ENCODE data around the gene DEFB110.

Gene DEFB110

DNA sequence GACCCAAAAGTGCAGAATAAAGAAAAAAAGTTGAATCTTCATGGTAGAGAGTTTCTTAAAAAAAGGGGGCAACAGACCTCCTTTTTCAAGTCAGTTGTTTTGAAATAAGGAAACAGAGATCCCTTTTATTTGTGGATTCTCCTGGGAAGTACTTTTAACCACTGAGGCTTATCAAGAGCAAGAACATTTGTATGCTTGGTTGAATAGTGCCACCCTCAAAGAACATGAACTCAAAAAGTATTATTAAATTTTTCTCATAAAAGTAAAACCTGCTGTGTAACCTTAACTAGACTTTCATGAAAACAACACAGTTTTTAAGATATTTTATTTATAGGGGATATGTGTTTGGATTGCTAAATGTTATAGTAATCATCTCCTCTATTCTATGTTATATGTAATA is at the start of gene DEFB110:
DEFB110 (minus strand) TSS at position 101 of the 400 bp plus-strand sequence; CDS start at position 42, 59 bp downstream.
- DNase-seq, result no peak

GRCh38 chr6:50070101-50070500 is 48.3 kb upstream of the DEFB110 start:
- no peak for DNase-seq

DNA sequence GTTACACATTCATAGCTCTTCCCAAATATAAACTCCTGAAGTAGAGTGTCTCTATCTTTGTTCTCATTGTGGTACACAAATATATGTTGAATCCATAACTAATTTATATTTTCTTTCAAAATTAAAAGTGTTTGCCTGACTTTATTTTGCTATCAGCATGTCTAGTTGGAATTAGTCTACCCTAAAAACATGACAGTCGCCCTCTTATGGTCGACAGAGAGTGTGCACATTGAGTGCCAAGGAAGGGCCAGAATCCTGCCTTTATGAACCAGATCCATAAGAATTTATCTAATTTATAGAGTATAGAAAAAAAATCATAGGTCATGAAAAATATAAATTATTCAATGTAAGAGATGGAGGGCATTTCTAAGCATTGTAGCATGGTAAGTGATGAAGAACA is 40.3 kb upstream of the DEFB110 start:
- DNase-seq, result no peak

- no peak for DNase-seq
These were observed 34.4 kb upstream of the DEFB110 start for GRCh38 chr6:50056242-50056641.

GRCh38 chr6:50049829-50050228 is 28.0 kb upstream of the DEFB110 start, which contains the start of gene DEFB112:
Gene DEFB112 (minus strand): TSS chr6:50049929. CDS start chr6:50049869, 60 bp downstream.
- DNase-seq, result no peak

- DNase-seq, result no peak
These were observed 25.2 kb upstream of the DEFB110 start for GRCh38 chr6:50047026-50047425.

DNA sequence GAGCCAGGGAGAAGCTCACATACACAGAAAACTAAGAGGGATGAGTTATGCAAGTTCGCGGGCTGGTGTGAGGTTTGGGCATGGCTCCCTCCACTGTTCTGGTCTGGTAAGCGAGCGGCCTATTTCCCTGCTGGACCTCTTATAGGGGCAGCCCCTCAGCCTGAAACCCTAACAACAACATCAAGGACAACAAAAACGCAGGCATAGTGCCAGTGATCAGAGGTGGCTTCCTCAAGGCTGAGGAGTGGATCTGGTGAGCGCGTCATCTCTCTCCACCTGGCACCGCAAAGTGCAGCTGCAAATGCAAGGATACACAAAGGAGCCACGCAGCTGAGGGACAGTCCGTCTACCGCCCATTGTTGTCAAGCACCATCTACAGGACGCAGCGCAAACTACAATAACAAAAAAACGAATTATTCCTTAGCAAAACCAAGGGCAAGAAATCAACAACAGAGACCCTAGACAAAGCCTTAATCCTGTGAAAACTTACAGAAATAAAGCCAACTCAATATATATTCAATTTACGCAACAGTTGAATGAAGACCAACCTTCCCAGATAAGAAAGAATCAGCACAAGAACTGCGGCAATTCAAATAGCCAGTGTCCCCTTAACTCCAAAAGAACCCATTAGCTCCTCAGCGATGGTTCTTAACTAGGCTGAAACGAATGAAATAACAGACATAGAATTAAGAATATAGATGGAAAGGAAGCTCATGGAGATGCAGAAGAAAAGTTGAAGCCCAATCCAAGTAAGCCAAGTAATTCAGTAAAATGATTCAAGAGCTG is 9.2 kb upstream of the DEFB110 start:
- DNase-seq, result peak; percentile 24

GRCh38 chr6:50030350-50030749 is 8.6 kb upstream of the DEFB110 start:
- no peak for DNase-seq

- DNase-seq, result no peak
These were observed 3.5 kb upstream of the DEFB110 start for GRCh38 chr6:50025258-50025657.

- no peak for DNase-seq
These were observed 14.0 kb downstream of the DEFB110 start for GRCh38 chr6:50007819-50008218.

DNA sequence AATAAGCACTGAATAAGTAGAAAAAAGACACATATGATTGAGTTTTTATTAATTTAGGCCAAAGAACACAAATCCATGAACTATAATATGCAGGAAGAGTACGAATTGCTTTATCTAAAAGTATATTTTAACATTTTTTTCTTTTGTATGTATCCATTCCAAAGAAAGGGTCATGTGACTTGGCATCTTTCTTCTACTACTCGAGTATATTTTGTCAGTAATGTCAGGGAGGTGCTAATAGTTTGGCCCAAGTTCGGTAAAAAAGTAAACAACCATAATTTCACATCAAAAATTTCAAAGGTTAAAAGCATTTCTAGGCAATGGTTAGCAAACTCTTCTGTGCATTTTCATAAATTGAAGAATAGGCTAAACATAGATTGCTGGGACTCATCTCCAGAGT is 18.7 kb downstream of the DEFB110 start:
- no peak for DNase-seq

DNA sequence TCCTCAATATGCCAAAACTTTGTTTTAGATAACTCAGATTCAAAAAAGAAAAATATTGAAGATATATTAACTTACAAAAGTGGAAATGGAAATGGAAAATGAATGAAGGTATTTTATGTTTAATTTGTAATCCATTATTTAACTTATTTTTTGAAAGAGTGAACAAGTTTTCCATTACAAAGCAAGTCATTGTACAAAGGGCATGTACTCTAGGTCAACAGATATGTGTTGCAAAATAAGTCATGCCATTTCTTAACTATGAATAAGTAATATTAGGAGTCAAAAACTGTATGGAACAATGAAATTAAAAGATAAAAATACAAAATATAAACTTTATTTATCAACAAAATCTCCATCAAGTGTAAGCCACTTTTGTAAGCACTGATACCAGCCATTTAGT is 26.5 kb downstream of the DEFB110 start:
- DNase-seq, result no peak

DNA sequence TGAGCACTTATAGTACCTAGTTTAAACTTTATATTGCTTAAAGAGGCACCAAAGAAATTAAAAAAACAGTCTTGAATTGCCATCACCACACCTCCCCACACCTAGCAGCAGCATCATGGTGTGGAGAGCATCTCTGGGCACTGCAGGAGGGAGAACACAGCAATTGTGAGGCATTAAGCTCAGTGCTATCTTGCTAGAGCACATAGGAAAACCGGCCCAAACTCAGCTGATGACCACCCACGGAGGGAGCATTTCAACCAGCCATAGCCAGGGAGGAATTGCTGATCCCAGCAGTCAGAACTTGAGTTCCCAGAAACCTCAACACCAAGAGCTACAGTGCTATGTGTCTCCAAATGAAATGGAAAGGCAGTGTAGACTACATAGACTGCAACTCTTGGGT is 32.9 kb downstream of the DEFB110 start:
- no peak for DNase-seq

GRCh38 chr6:49987749-49988148 is 34.0 kb downstream of the DEFB110 start:
- no peak for DNase-seq

- no peak for DNase-seq
These were observed 35.2 kb downstream of the DEFB110 start for GRCh38 chr6:49986551-49986950.

GRCh38 chr6:49982046-49982445 is 39.7 kb downstream of the DEFB110 start:
- no peak for DNase-seq

GRCh38 chr6:49980898-49981297 is 40.9 kb downstream of the DEFB110 start:
- no peak for DNase-seq

DNA sequence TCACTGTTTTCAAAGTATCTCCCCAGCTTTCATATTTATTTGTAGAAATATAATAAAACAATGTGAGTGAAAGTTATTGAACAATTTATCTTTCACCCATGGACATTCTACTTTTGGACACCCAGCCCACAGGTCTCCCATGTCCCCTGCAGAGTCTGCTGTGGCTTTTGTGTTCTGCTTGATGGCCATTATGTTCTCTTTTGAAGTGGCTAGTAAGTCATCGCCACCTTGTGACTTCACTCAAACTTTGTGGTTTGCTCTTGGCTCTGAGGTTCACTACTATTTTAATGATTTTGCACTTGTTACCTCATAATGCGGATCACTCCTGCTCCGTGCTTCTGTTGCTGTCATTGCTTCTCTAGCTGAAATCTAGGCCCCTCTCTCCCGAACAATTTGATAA is 42.2 kb downstream of the DEFB110 start:
- DNase-seq, result no peak

DNA sequence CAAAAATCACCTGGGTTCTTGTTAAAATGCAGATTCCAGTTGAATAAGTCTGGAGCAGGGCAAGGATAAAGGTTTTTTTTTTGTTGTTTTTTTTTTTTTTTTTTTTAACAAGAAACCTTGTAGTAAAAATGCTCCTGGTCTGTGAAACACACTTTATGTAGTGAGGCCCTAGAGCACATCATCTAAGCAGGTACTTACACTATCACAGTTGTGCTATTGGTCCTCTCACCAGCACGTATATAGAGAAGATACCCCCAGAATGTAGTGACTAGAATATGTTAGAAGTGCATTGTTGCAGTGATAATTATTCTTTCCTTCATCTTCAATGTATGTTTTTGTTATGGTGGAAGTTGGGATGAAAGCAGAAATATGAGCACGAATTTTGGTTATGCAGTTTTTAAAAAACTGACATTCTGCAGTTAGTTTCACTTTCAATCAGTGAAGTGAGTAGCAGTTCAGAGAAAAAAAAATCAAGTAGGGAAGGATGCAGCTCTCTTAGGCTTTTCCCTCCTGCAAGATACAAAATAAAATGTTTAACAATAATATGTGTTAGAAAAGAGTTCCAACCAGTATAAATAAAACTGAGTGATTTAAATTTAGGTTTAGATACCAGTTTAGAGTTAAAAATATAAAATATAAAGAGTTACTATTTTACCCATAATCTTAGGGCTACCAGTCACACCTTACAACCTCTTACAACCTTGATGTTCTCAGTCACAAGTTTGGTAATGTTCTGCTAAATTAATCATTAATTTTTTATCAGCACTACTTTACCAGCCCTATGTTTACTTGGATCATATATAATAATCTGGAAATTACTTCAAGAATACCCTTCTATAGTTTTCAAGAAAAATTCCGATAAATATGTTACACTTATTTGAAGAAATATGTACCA is 43.2 kb downstream of the DEFB110 start:
- DNase-seq, result no peak

DNA sequence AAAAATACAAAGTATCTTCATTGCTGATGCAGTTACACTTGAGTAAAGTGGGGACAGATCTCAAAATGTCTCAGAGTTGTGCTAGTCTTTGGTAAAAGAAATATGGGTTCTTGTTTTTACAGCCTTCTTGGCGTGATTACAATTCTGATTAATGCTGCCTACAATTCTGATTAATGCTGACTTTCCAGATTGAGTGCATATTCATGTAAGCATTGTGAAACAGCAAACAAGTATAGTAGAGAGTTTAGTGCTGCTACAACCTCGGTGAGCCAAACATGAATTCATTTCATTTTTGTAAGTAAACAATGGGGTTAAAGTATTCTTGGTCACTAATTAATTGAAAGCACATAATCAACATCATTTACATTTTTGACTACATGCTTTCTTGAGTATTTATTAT is 52.2 kb downstream of the DEFB110 start, which contains the start of gene DEFB113:
DEFB113 (minus strand) TSS at position 21 of the 400 bp plus-strand sequence; CDS start at position 21, 0 bp downstream.
- no peak for DNase-seq

Measured in NCI-H1092 treated with DMSO at 0.1 percent for 48 hours (cell line).